GM21515 (cell line): ENCODE results near the gene BRD1.
"Not testable (repeated sequence)": the region's sequence is repeated elsewhere in the genome, so short reads cannot be mapped to it uniquely, and the experiment has no call there.

Experiments used
- ATAC-seq: cut with Tn5 transposase; IDR thresholded peaks from one replicate; pipeline ENCODE4 v1.9.1; 2021; ENCODE audit not compliant: unreplicated experiment

The BRD1 gene

GRCh38 chr22:49785841-49786471, 41.7 kb downstream of the BRD1 start:
- no peak for ATAC-seq

- ATAC-seq = no peak
Measured at GRCh38 chr22:49785046-49785521, 42.6 kb downstream of the BRD1 start.

- ATAC-seq = no peak
Measured at GRCh38 chr22:49784630-49784971, 43.1 kb downstream of the BRD1 start.

- no peak for ATAC-seq
Measured at GRCh38 chr22:49783926-49784629, 43.6 kb downstream of the BRD1 start.

GRCh38 chr22:49783036-49783746, 44.5 kb downstream of the BRD1 start:
- ATAC-seq = no peak

- ATAC-seq = not testable (repeated sequence)
Measured at GRCh38 chr22:49781886-49782285, 45.8 kb downstream of the BRD1 start.

- ATAC-seq = no peak
Measured at GRCh38 chr22:49781289-49781782, 46.3 kb downstream of the BRD1 start.

- no peak for ATAC-seq
Measured at GRCh38 chr22:49780698-49781288, 46.9 kb downstream of the BRD1 start.

- no peak for ATAC-seq
Measured at GRCh38 chr22:49779853-49780697, 47.6 kb downstream of the BRD1 start.

GRCh38 chr22:49779211-49779610, 48.5 kb downstream of the BRD1 start:
- ATAC-seq = no peak

GRCh38 chr22:49777569-49778249, 50.0 kb downstream of the BRD1 start:
- no peak for ATAC-seq

- ATAC-seq = no peak
Measured at GRCh38 chr22:49776891-49777290, 50.8 kb downstream of the BRD1 start.

- no peak for ATAC-seq
Measured at GRCh38 chr22:49775867-49776511, 51.7 kb downstream of the BRD1 start.

- ATAC-seq = no peak
Measured at GRCh38 chr22:49775191-49775866, 52.3 kb downstream of the BRD1 start.

- no peak for ATAC-seq
Measured at GRCh38 chr22:49774499-49775151, 53.0 kb downstream of the BRD1 start.

- no peak for ATAC-seq
Measured at GRCh38 chr22:49774046-49774445, 53.6 kb downstream of the BRD1 start.

GRCh38 chr22:49773531-49773930, 54.1 kb downstream of the BRD1 start:
- ATAC-seq = no peak

GRCh38 chr22:49772692-49773091, 55.0 kb downstream of the BRD1 start:
- no peak for ATAC-seq
